ENCODE data around the gene IGF1.

IGF1 gene

GRCh38 chr12:102376781-102377180 is 103.6 kb downstream of the IGF1 start:
- DNase-seq (ENCODE audit: insufficient read length, low spot score) (no peak), FAIRE-seq (no peak)
- no peak for TF ChIP-seq CTCF (IDR thresholded peaks at IDR 0.05; ENCODE audit: insufficient read depth, missing control alignments)

- DNase-seq (ENCODE audit: insufficient read length, low spot score): no peak
- no peak for TF ChIP-seq CTCF (IDR thresholded peaks at IDR 0.05; ENCODE audit: insufficient read depth, missing control alignments)
- FAIRE-seq: no peak
Measured at GRCh38 chr12:102376181-102376747, 104.1 kb downstream of the IGF1 start.

- no peak for FAIRE-seq
- DNase-seq (ENCODE audit: insufficient read length, low spot score): no peak
- no peak for TF ChIP-seq CTCF (IDR thresholded peaks at IDR 0.05; ENCODE audit: insufficient read depth, missing control alignments)
Measured at GRCh38 chr12:102374190-102374589, 106.2 kb downstream of the IGF1 start.

- no peak for TF ChIP-seq CTCF (IDR thresholded peaks at IDR 0.05; ENCODE audit: insufficient read depth, missing control alignments)
- FAIRE-seq (no peak), DNase-seq (ENCODE audit: insufficient read length, low spot score) (no peak)
Measured at GRCh38 chr12:102372087-102372486, 108.3 kb downstream of the IGF1 start.

- FAIRE-seq: no peak
- TF ChIP-seq CTCF (IDR thresholded peaks at IDR 0.05; ENCODE audit: insufficient read depth, missing control alignments): no peak
- DNase-seq (ENCODE audit: insufficient read length, low spot score): no peak
Measured at GRCh38 chr12:102371165-102371564, 109.2 kb downstream of the IGF1 start.

GRCh38 chr12:102369876-102370275 is 110.5 kb downstream of the IGF1 start:
- FAIRE-seq (no peak), DNase-seq (ENCODE audit: insufficient read length, low spot score) (no peak)
- TF ChIP-seq CTCF (IDR thresholded peaks at IDR 0.05; ENCODE audit: insufficient read depth, missing control alignments): no peak

GRCh38 chr12:102365365-102365764 is 115.0 kb downstream of the IGF1 start:
- DNase-seq (ENCODE audit: insufficient read length, low spot score) (no peak), FAIRE-seq (no peak)
- TF ChIP-seq CTCF (IDR thresholded peaks at IDR 0.05; ENCODE audit: insufficient read depth, missing control alignments): no peak

Data from D721Med (cell line).